Ishikawa (cell line): ENCODE data around the gene CDC42BPA.

ENCODE experiments used
- CREB1 ChIP-seq: IDR thresholded peaks from 2 replicates; pipeline ENCODE4 v1.6.1; 2012; ENCODE audit warnings: low read depth
- EP300 ChIP-seq: IDR thresholded peaks from 2 replicates; pipeline ENCODE4 v1.6.1; 2012; ENCODE audit warnings: borderline replicate concordance
- FOXM1 ChIP-seq: IDR thresholded peaks from 2 replicates; pipeline ENCODE4 v1.6.1; 2012; ENCODE audit warnings: low read depth, borderline replicate concordance
- RAD21 ChIP-seq: IDR thresholded peaks from 2 replicates; pipeline ENCODE4 v1.6.1; 2012; ENCODE audit warnings: low read depth
- TEAD4 ChIP-seq: IDR thresholded peaks from 2 replicates; pipeline ENCODE4 v1.6.1; 2012
- YY1 ChIP-seq: IDR thresholded peaks from 2 replicates; pipeline ENCODE4 v1.6.1; 2012; ENCODE audit warnings: low read depth
- TF ChIP-seq, protein P1 (sequence below): IDR thresholded peaks from 2 replicates; pipeline ENCODE4 v1.6.1; 2012

DNA sequence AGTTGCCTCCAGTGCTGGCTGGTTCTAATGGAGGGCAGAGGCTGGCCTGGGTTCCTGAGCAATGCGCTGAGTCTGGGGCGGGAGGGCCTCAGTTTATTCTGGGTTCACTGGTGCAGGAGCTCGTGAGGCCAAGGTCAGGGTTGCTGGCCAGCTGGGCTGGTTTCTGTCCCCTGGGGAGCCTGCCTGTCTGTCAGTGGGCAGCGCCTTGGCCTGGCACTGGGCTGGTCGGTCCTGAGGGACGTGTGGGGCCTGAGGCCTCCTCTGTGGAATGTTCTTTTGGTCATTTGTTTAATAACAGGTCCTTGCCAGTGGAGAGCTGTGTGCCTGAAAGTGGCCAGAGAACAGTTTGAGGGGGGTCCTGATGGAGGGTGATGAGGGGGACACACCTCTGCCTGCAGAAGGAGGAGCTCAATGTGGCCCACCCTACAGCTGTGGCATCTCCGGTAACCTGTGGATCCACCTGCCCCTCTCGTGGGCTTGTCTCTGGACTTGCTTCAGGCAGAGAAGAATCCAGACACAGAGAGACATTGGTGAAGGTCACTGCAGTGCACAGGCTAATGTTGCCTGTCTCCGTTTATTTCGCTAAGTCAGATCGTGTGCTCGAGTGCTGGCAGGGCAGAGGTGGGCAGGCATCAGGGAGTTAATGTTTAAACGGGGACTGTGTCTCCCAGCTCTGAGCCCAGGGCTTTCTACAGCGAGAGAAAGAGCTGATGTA lies 343.6 kb downstream of the CDC42BPA start:
- TF ChIP-seq RAD21 = no peak
- no peak for TF ChIP-seq FOXM1
- TF ChIP-seq TEAD4 = no peak
- no peak for TF ChIP-seq EP300
- TF ChIP-seq CREB1 = no peak
- TF ChIP-seq, protein P1, sequence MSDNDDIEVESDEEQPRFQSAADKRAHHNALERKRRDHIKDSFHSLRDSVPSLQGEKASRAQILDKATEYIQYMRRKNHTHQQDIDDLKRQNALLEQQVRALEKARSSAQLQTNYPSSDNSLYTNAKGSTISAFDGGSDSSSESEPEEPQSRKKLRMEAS = no peak
- no peak for TF ChIP-seq YY1
